Astrocyte (in vitro differentiated cells and primary cell): ENCODE measurements around the gene HYDIN. TPM values are rescaled to one million over a fixed set of nuclear protein-coding genes. Genes with fewer than 3 reads are reported as not detected.

Source experiments
- DNase-seq: peaks from one replicate; pipeline ENCODE4 v3.0.0-alpha.2; 2010; ENCODE audit warnings: low read depth
- FAIRE-seq: peaks from 2 replicates; lab custom pipeline; 2011; peaks lifted over from hg19 to GRCh38; lab: Jason Lieb, UNC
- H2AFZ ChIP-seq: 2 replicates; pipeline ENCODE4 v1.6.0; 2012; ENCODE audit warnings: low read depth, low read length, inconsistent platforms
- H3K27ac ChIP-seq: 2 replicates; pipeline ENCODE4 v1.5.1; 2011; ENCODE audit warnings: low read depth, low read length, inconsistent platforms
- H3K27me3 ChIP-seq: 2 replicates; pipeline ENCODE4 v1.6.0; 2011; ENCODE audit warnings: low read length, inconsistent platforms; ENCODE audit not compliant: insufficient read depth
- H3K36me3 ChIP-seq: 2 replicates; pipeline ENCODE4 v1.5.1; 2011; ENCODE audit warnings: low read length, inconsistent platforms; ENCODE audit not compliant: insufficient read depth
- H3K4me1 ChIP-seq: 2 replicates; pipeline ENCODE4 v1.5.1; 2011; ENCODE audit warnings: low read length, inconsistent platforms; ENCODE audit not compliant: insufficient read depth
- H3K4me2 ChIP-seq: 2 replicates; pipeline ENCODE4 v1.6.0; 2012; ENCODE audit warnings: low read length, inconsistent platforms
- H3K4me3 ChIP-seq: 2 replicates; pipeline ENCODE4 v1.5.1; 2011; ENCODE audit warnings: low read depth, mild to moderate bottlenecking, low read length, inconsistent platforms; ENCODE audit not compliant: insufficient read depth
- H3K79me2 ChIP-seq: 2 replicates; pipeline ENCODE4 v1.6.0; 2012; ENCODE audit warnings: mild to moderate bottlenecking, low read length, inconsistent platforms; ENCODE audit not compliant: insufficient read depth
- H3K9ac ChIP-seq: 2 replicates; pipeline ENCODE4 v1.6.0; 2012; ENCODE audit warnings: mild to moderate bottlenecking, low read length, inconsistent platforms
- H3K9me3 ChIP-seq: 2 replicates; pipeline ENCODE4 v1.5.1; 2012; ENCODE audit warnings: low read depth, mild to moderate bottlenecking, low read length, inconsistent platforms; ENCODE audit not compliant: insufficient read depth
- H4K20me1 ChIP-seq: 2 replicates; pipeline ENCODE4 v1.6.0; 2012; ENCODE audit warnings: low read length, inconsistent platforms; ENCODE audit not compliant: insufficient read depth
- H3K27ac Mint-ChIP-seq: one replicate; pipeline ENCODE4 v1.8.0; 2021; ENCODE audit warnings: mild to moderate bottlenecking, mixed read lengths; ENCODE audit not compliant: unreplicated experiment
- H3K27me3 Mint-ChIP-seq: one replicate; pipeline ENCODE4 v1.8.0; 2021; ENCODE audit warnings: low read depth, mixed read lengths; ENCODE audit not compliant: unreplicated experiment
- H3K36me3 Mint-ChIP-seq: one replicate; pipeline ENCODE4 v1.8.0; 2021; ENCODE audit warnings: low read depth, mixed read lengths; ENCODE audit not compliant: unreplicated experiment
- H3K4me1 Mint-ChIP-seq: one replicate; pipeline ENCODE4 v1.8.0; 2021; ENCODE audit warnings: low read depth, mixed read lengths; ENCODE audit not compliant: unreplicated experiment
- H3K4me3 Mint-ChIP-seq: one replicate; pipeline ENCODE4 v1.8.0; 2021; ENCODE audit warnings: mild to moderate bottlenecking, moderate library complexity, mixed read lengths; ENCODE audit not compliant: unreplicated experiment
- H3K9me3 Mint-ChIP-seq: one replicate; pipeline ENCODE4 v1.8.0; 2021; ENCODE audit warnings: mild to moderate bottlenecking, mixed read lengths; ENCODE audit not compliant: unreplicated experiment
- CTCF ChIP-seq: IDR thresholded peaks from 2 replicates; pipeline ENCODE4 v1.5.1; 2011; ENCODE audit warnings: low read depth, mild to moderate bottlenecking, inconsistent platforms, low read length, moderate library complexity; ENCODE audit not compliant: insufficient read depth
- EZH2 ChIP-seq: IDR thresholded peaks from 2 replicates; pipeline ENCODE4 v1.6.1; 2012; ENCODE audit warnings: mild to moderate bottlenecking, low read length, inconsistent platforms; ENCODE audit not compliant: insufficient read depth
- total RNA-seq: library from RNA; stranded (reverse); gene quantifications from 2 replicates; pipeline ENCODE4 v1.2.1, GENCODE V29; 2021

The HYDIN gene
- total RNA-seq, 1 donor from 2014 or later: 1.4 TPM

GRCh38 chr16:70782237-70782636, 448.3 kb downstream of the HYDIN start:
- Mint-ChIP-seq H3K36me3 (peaks cover 46% of the 10 kb centered on the region), H3K4me1 (peaks cover 16% of the 10 kb centered on the region), H3K4me3 (no peak overlapping the region), H3K9me3 (no peaks in the 10 kb centered on the region), H3K27ac (no peak overlapping the region), H3K27me3 (no peaks in the 10 kb centered on the region)
- Histone ChIP-seq H3K4me1 (no peaks in the 10 kb centered on the region), H3K36me3 (peaks cover 29% of the 10 kb centered on the region), H3K27ac (no peak overlapping the region), H3K27me3 (no peaks in the 10 kb centered on the region), H3K79me2 (peaks cover 8% of the 10 kb centered on the region), H3K9me3 (no peaks in the 10 kb centered on the region), H3K9ac (no peak overlapping the region), H3K4me2 (no peak overlapping the region), H4K20me1 (peaks cover 15% of the 10 kb centered on the region), H3K4me3 (no peak overlapping the region), H2AFZ (no peak overlapping the region)
- FAIRE-seq (no peak), DNase-seq (no peak)
- TF ChIP-seq EZH2 (no peak), CTCF (no peak)

- Histone ChIP-seq H3K79me2 (peaks cover 4% of the 10 kb centered on the region), H3K4me1 (no peaks in the 10 kb centered on the region), H3K4me2 (no peak overlapping the region), H2AFZ (no peak overlapping the region), H4K20me1 (peaks cover 11% of the 10 kb centered on the region), H3K27ac (no peak overlapping the region), H3K27me3 (no peaks in the 10 kb centered on the region), H3K9me3 (no peaks in the 10 kb centered on the region), H3K36me3 (peaks cover 29% of the 10 kb centered on the region), H3K4me3 (no peak overlapping the region), H3K9ac (no peak overlapping the region)
- no peak for TF ChIP-seq EZH2
- TF ChIP-seq CTCF: no peak
- H3K4me3 Mint-ChIP-seq: no peak overlapping the region
- H3K36me3 Mint-ChIP-seq: peaks cover 43% of the 10 kb centered on the region
- no peaks in the 10 kb centered on the region for H3K27me3 Mint-ChIP-seq
- FAIRE-seq (no peak), DNase-seq (no peak)
- no peaks in the 10 kb centered on the region for H3K9me3 Mint-ChIP-seq
- peaks cover 16% of the 10 kb centered on the region for H3K4me1 Mint-ChIP-seq
- H3K27ac Mint-ChIP-seq: no peak overlapping the region
Observed at GRCh38 chr16:70781800-70782199, 448.7 kb downstream of the HYDIN start.

GRCh38 chr16:70780546-70780945, 450.0 kb downstream of the HYDIN start:
- H4K20me1 ChIP-seq: peaks cover under 1% of the 10 kb centered on the region
- H3K9me3 ChIP-seq: no peaks in the 10 kb centered on the region
- Mint-ChIP-seq H3K9me3 (no peaks in the 10 kb centered on the region), H3K4me1 (peaks cover 16% of the 10 kb centered on the region), H3K36me3 (peaks cover 40% of the 10 kb centered on the region), H3K4me3 (no peak overlapping the region), H3K27me3 (no peaks in the 10 kb centered on the region), H3K27ac (no peak overlapping the region)
- H3K27me3 ChIP-seq: no peaks in the 10 kb centered on the region
- no peaks in the 10 kb centered on the region for H3K79me2 ChIP-seq
- FAIRE-seq (no peak), DNase-seq (no peak)
- no peak overlapping the region for H3K27ac ChIP-seq
- no peaks in the 10 kb centered on the region for H3K4me1 ChIP-seq
- H3K4me3 ChIP-seq: no peak overlapping the region
- no peak overlapping the region for H3K4me2 ChIP-seq
- no peak overlapping the region for H2AFZ ChIP-seq
- peaks cover 28% of the 10 kb centered on the region for H3K36me3 ChIP-seq
- TF ChIP-seq CTCF: no peak
- no peak overlapping the region for H3K9ac ChIP-seq
